HG03575 (cell line): ENCODE results near the gene SYNRG.
"Not testable (repeated sequence)": the region's sequence is repeated elsewhere in the genome, so short reads cannot be mapped to it uniquely, and the experiment has no call there.

ENCODE experiments used
- ATAC-seq: cut with Tn5 transposase; IDR thresholded peaks from one replicate; pipeline ENCODE4 v1.9.1; 2021; ENCODE audit not compliant: unreplicated experiment, insufficient number of reproducible peaks, low FRiP score; ENCODE audit errors: extremely low read depth

The SYNRG gene, protein sequence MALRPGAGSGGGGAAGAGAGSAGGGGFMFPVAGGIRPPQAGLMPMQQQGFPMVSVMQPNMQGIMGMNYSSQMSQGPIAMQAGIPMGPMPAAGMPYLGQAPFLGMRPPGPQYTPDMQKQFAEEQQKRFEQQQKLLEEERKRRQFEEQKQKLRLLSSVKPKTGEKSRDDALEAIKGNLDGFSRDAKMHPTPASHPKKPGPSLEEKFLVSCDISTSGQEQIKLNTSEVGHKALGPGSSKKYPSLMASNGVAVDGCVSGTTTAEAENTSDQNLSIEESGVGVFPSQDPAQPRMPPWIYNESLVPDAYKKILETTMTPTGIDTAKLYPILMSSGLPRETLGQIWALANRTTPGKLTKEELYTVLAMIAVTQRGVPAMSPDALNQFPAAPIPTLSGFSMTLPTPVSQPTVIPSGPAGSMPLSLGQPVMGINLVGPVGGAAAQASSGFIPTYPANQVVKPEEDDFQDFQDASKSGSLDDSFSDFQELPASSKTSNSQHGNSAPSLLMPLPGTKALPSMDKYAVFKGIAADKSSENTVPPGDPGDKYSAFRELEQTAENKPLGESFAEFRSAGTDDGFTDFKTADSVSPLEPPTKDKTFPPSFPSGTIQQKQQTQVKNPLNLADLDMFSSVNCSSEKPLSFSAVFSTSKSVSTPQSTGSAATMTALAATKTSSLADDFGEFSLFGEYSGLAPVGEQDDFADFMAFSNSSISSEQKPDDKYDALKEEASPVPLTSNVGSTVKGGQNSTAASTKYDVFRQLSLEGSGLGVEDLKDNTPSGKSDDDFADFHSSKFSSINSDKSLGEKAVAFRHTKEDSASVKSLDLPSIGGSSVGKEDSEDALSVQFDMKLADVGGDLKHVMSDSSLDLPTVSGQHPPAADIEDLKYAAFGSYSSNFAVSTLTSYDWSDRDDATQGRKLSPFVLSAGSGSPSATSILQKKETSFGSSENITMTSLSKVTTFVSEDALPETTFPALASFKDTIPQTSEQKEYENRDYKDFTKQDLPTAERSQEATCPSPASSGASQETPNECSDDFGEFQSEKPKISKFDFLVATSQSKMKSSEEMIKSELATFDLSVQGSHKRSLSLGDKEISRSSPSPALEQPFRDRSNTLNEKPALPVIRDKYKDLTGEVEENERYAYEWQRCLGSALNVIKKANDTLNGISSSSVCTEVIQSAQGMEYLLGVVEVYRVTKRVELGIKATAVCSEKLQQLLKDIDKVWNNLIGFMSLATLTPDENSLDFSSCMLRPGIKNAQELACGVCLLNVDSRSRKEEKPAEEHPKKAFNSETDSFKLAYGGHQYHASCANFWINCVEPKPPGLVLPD (N-terminal part only)

DNA sequence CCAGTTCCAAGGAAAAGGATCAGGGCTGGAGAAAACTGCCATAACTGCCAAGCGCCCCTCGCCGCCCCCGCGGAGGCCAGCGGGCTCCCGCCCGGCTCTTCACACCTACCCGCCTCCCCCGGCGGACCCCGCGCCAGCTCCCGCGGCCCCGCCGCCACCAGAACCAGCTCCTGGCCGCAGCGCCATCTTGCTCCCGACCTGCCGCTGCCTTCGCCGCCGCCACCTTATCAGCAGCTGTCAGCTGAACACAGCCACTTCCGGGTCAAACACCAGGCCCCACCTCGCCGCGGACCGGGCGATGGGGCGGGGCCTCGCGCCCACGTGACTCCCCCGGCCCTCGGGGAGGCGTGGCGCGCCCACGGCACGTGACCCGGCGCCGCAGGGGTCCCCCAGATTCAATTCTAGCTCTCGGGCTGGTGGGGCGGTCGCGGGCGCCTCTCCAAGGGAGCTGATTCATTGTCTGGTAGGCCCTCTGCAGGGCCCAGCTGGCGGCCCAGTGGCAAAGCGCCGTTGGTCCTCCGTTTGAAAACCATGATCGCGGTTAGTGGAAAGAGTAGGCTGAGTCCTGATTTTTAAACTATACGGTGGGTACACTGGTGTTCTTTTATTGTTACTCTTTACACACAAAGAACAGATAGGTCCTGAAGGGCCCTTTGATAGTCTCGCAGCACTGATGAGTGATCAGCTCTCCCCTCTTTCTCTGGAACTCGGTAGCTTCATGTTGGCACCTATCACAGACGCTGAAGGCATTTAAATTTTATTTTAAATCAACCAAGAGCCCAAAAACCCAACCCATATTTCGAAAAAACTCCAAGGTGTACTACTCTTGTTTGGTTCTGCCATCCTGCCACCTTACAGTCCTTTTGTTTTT, at the start of gene SYNRG:
Gene SYNRG, minus strand, starts transcription at position 249 of the 871 bp plus-strand sequence. Its CDS starts 63 bp downstream, at position 186.
- peak; percentile 45 for ATAC-seq

DNA sequence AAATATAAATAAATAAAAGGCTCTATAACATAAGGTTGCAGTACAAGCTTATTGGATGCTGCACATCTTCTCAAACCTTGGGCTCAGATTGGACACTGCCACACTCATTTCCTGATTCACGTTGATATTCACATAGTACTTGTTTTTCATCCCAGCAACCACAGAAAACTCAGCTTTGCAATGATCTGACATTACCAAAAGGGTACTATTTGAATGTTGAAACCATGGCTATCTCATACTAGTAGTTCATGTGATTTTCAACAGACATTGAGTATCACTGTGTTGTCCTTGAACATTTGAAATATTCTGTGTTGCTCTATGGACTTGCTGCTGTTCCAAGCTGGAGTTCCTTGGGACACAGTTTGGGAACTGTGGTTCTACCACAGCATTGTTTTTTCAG, 48.0 kb upstream of the SYNRG start:
- no peak for ATAC-seq

DNA sequence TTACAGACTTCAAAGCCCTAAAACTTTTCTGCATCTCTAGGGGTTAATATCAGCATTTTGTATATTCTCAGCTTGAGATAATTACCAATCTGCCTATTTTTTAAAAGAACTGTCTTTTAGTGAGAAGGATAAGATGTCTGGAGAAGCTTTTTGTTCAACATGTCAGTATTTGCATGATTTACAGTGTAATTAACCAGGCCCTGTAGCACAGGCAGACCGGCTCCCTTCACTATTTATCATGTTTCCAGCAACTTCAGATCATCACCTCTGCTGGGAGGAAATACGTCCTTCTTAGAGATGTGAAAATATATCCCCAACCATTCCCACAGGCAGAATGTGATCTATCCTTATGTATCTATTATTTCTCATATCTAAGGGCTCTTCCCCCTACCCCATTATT, 42.6 kb upstream of the SYNRG start:
- ATAC-seq: no peak

DNA sequence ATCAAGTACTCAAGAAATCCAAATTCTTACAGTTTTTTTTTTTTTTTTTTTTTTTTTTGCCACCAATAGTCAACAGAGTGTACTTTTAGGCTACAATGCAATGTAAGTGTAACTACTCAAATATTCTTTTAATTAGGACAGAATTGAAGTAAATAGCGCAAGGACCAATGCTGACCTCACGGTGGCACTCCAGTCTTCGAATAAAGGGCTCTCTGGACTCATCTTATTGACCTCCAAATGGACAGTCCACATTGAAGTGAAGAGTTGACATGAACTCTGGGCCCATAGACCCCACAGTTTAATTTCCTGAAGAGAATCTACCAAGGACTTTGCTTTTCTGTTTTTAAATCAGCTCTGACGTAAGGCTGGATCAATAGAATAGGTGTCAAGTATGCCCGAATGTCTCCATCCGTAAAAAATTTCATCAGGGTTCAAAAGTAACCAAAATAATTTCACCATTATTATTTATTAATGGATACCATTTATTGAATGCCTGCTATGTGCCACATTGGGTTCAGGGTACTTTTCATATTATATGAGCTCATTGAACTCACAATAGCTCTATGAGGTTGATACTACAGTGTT, 41.3 kb upstream of the SYNRG start:
- ATAC-seq: no peak

DNA sequence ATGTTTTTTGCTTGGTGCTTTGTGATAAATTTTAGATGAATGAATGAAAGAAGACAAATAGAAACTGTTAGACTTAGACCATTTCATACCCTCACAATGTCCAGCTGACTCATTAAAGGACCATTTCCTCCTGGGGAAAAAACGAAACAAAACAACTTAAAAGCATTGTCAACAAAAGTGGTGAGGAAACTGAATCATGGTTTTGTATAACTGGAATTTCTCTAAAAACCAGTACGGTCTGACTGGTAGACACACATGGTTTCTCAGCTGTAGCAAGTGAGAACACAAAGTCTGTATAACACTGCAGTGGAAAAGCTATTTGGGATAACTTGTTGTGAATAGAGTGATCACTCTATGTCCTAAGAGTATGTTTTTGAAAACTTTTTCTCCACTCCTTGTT, 39.3 kb upstream of the SYNRG start:
- no peak for ATAC-seq

DNA sequence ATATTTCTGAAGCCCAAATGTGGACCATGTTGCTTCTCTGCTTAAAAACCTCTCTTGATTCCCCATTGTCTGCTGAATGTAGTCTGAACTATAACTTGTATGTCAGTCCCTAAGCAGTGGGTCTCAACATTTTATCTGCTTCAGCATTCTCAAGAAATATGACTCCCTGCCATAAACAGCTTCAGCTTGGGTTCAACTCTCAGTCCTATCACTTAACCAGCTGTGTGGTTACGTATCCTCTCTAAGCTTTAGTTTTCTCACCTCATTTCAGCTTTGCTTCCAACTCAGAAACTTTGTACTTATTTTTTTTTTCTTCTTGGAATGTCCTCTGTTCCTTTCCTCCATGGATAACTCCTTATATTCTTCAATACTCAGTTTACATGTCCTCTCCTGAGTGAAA, 38.6 kb upstream of the SYNRG start:
- no peak for ATAC-seq

DNA sequence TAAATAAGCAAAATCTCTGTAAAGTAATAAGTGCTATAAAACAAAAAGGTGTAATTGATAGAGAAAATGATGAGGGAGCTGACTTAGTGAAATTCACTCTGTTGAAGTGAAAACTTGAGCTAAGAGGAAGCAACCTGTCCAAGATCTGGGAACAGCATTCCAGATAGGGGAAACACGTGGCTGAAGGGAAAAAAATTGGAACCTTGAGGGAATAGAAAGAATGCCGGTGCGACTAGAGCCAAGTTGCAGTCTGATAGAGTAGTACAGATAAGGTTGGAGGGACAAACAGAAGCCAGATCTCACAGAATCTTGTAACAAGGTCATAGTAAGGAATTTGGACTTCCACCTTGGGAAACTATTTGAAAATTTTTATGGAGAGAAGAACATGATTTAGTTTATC, 34.7 kb upstream of the SYNRG start:
- ATAC-seq: no peak

DNA sequence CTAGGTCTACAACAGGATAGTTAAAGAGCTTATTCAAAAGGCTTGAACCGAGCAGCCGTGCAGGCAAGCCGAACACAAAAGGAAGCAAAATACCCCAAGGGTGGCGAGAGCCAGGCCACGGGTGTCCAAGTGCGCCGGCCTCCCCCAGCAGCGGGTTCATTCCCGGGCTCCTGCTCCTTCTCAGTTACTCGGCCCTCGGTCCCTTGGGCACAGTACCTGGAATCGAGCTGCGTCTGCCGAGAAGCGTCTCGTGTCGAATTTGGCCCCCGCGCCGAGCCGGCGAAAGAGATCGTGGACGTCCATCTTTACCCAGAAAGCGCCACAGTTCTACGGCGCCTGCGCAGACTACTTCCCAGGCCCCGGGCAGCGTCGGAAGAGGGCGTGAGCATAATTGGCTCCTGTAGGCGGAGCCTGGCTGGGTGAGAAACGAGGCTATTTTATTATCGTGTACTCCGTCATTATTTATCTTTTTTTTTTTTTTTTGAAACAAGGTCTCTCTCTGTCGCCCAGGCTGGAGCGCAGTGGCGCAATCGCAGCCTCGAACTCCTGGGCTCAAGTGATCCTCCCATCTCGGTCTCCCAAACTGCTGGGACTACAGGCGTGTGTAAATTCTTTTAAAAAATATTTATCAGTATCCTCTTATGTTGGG, 34.0 kb upstream of the SYNRG start, which contains the start of gene DDX52:
Gene DDX52, minus strand, starts transcription at position 329 of the 649 bp plus-strand sequence. Its CDS starts 26 bp downstream, at position 303.
- ATAC-seq: no peak

DNA sequence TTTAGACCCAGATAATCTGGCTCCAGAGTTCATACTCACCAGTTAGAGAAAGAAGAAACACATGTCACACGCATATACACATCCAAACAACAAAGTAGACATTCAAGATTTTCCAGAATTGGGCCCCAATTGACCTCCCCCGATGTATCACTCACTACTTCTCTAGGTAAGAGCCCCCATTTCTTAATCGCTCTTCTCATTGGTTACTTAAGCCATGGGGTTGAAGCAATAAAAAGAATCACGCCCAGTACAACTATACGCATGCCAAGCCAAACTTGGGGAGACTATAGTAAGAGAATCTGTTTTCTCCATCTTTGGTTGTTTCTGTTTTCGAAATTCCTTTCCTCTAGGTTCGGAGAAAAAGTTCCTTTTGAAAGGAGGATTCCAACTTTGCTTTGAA, 33.5 kb upstream of the SYNRG start:
- ATAC-seq: no peak

DNA sequence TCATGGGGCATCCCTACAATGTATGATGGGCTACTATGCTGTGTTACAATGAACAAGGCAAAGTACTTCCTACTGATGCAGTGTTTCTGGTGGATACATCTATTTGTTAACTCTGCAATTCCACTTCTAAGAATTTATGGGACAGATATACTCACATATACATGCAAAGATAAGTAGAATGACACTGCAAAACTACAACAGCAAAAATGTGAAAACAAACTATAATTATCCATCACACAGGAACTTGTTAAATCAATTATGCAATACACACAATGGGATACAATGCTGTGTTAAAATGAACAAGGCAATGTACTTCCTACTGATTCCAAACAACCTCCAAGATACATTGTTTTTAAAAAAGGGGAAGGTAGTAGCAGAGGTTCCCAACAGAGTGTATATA, 30.8 kb upstream of the SYNRG start:
- ATAC-seq: no peak

DNA sequence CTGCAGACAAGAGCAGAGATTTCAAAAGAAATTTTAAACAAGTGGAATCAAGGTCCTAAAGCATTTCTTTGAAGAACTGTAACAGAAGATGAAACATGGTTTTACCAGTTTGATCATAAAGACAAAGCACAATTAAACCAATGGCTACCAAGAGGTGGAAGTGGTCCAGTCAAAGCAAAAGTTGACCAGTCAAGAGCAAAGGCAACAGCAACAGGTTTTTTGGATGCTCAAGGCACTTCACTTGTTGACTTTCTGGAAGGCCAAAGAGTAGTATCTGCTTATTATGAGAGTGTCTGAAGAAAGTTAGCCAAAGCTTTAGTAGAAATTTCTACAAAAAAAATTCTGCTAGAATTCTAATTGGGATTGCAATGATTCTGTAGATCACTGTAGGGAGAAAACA, 28.7 kb upstream of the SYNRG start:
- no peak for ATAC-seq

DNA sequence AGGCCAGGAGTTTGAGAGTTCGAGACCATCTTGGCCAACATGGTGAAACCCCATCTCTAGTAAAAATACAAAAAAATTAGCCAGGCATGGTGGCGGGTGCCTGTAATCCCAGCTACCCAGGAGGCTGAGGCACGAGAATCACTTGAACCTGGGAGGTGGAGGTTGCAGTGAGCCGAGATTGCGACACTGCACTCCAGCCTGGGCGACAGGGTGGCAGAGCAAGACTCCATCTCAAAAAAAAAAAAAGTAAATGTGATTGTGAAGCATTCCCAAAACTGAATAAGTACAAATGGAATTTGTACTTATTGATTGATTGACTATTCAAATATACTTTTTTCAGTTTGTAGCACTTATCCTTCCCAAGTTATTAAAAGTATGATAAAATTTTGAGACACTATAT, 7.2 kb upstream of the SYNRG start:
- ATAC-seq: not testable (repeated sequence)

DNA sequence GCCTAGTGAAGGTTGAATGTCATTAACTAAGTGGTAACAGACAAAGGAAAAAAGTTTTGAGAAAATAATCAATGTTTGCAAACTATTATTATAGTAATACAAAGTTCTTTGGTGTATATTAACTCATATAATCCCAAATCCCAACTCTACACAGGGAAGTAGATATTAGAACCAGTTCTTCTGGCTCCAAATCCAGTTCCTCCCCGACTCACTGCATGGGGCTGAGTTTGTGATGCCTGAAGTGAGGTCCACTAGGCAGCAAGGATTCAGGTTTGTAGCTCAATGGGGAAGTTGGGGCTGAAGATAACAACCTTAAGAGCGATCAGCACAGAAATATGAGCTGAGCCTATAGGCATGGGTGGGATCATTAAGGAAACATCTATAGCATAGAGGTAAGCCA, 5.6 kb upstream of the SYNRG start:
- ATAC-seq: no peak

DNA sequence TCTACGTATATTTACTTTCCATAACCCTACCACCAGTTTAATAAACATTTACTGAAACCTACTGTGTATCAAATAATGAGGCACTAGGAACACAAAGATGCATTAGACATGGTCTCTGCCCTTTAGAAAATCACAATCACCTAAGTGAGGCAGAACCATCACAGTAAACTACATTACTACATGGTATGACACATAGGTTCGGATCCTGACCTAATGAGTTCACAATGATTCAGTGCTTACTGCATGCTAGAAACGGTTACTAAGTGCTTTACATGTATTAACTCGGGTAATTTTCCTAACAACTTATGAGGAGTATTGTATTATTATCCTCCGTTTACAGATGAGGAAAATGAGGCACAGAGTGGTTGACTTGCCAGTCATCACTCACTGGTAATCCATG, 5.2 kb upstream of the SYNRG start:
- no peak for ATAC-seq

DNA sequence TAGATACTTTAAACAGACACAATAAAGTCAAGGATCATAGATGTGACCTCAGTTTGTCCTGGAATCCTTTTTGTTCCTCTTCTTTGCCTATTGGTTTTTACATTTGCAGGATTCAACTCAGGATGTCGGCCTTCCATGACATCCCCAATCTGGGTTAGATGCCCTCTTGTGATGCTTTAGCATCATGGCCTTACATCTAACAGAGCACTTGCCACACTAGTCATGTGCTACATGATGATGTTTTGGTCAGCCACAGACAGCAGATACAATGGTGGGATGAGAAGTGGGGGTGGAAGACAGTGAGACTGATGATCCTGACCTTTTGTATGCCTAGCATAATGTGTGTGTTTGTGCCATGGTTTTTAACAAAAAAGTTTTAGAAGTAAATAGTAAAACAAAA, 1.8 kb upstream of the SYNRG start:
- no peak for ATAC-seq

DNA sequence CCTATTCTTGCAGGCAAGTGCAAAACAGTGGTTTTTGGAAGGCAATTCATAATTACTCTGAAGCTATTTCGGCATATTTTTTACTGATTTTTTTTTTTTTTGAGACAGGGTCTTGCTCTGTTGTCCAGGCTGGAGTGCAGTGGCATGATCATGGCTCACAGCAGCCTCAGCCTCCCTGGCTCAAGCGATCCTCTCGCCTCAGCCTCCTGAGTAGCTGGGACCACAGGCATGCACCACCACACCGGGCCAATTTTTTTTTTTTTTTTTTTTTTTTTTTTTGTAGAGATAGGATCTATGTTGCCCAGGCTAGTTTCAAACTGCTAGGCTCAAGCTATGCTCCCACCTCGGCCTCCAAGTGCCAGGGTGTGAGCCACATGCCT, 813 bp upstream of the SYNRG start:
- not testable (repeated sequence) for ATAC-seq

DNA sequence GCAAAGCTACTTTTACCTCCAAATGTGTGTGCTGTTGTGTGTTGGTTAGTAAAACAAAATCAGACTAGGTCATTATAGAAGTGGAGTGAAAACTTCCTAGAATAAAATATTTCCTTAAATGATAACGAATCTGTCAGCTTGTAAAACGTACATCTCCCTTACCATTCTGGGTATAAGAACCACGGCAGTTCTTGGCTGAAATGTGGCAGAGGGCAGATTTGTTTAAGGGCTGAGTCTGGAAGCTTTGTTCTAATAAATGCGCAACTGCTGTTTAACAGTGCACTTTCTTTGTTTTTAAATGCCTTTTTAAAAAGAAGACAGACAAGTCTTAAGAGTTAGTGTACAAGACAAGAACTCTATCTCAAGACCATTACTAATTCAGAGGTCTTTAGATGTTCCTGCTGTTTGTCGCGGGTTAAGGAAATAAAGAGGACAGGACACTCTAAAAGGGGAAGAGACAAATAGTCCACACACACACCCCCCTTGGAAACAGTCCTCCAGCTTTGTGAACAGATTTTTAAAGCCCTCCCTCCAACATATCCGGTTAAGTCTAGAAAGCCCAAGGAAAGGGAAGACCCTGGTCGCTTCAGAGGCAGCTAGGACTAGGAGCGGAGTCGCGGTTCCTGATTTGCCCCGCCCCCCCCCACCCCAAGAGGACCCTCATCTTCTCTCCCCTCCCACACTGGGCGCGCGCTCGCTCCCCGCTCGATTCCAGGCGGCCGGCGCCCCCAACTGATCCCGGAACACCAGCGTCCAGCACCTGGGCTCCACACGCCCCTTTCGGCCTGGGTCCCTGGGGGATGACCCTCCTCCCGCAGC, 658 bp downstream of the SYNRG start:
- ATAC-seq: no peak
